MM.1S (cell line): Measurements from ENCODE around the gene PURA.
"Not testable (repeated sequence)": the region's sequence is repeated elsewhere in the genome, so short reads cannot be mapped to it uniquely, and the experiment has no call there.

Experiments
- DNase-seq: peaks from one replicate; pipeline ENCODE4 v3.0.0-alpha.2; 2015
- H2AFZ ChIP-seq: fragments of 300-600 bp; sonication (generic); 2 replicates; pipeline ENCODE4 v1.6.0; 2016; ENCODE audit warnings: antibody characterized with exemption, low read length
- H3F3A ChIP-seq: fragments of 300-600 bp; sonication (generic); 2 replicates; pipeline ENCODE4 v1.6.1; 2016; ENCODE audit warnings: mild to moderate bottlenecking, antibody characterized with exemption, low read length, moderate library complexity, mixed read lengths; ENCODE audit not compliant: insufficient read depth
- H3K27ac ChIP-seq: fragments of 300-600 bp; sonication (generic); 2 replicates; pipeline ENCODE4 v1.5.1; 2016; ENCODE audit warnings: mild to moderate bottlenecking, low read length
- H3K27me3 ChIP-seq: fragments of 300-600 bp; sonication (generic); replicated peaks from 2 replicates; pipeline ENCODE4 v1.6.0; 2016; ENCODE audit warnings: low read length; ENCODE audit not compliant: insufficient read depth
- H3K36me3 ChIP-seq: fragments of 300-600 bp; sonication (generic); replicated peaks from 2 replicates; pipeline ENCODE4 v1.6.1; 2016; ENCODE audit warnings: mild to moderate bottlenecking, low read length, mixed read lengths; ENCODE audit not compliant: insufficient read depth
- H3K4me1 ChIP-seq: fragments of 300-600 bp; sonication (generic); 2 replicates; pipeline ENCODE4 v1.6.1; 2016; ENCODE audit warnings: low read length, mixed read lengths
- H3K4me2 ChIP-seq: fragments of 300-600 bp; sonication (generic); 2 replicates; pipeline ENCODE4 v1.6.0; 2016; ENCODE audit warnings: low read depth, low read length
- H3K4me3 ChIP-seq: fragments of 300-600 bp; sonication (generic); 2 replicates; pipeline ENCODE4 v1.5.1; 2016; ENCODE audit warnings: low read length, mixed read lengths
- H3K79me2 ChIP-seq: fragments of 300-600 bp; sonication (generic); 2 replicates; pipeline ENCODE4 v1.6.1; 2016; ENCODE audit warnings: mixed run types, low read length, mixed read lengths
- H3K9ac ChIP-seq: fragments of 300-600 bp; sonication (generic); 2 replicates; pipeline ENCODE4 v1.6.1; 2016; ENCODE audit warnings: low read length, mixed read lengths
- H3K9me2 ChIP-seq: fragments of 300-600 bp; sonication (generic); replicated peaks from 2 replicates; pipeline ENCODE4 v1.6.1; 2016; ENCODE audit warnings: mild to moderate bottlenecking, low read length, mixed read lengths; ENCODE audit not compliant: insufficient read depth
- H3K9me3 ChIP-seq: fragments of 300-600 bp; sonication (generic); replicated peaks from 2 replicates; pipeline ENCODE4 v1.6.1; 2016; ENCODE audit warnings: mild to moderate bottlenecking, low read length, mixed read lengths; ENCODE audit not compliant: insufficient read depth
- H4K20me1 ChIP-seq: fragments of 300-600 bp; sonication (generic); 2 replicates; pipeline ENCODE4 v1.6.1; 2016; ENCODE audit warnings: mild to moderate bottlenecking, low read length, moderate library complexity, mixed read lengths; ENCODE audit not compliant: insufficient read depth
- CTCF ChIP-seq: fragments of 300-600 bp; sonication (generic); IDR thresholded peaks from 2 replicates; pipeline ENCODE4 v1.5.1; 2016; ENCODE audit warnings: antibody characterized with exemption, low read length, mixed read lengths
- EZH2 ChIP-seq: fragments of 300-600 bp; sonication (generic); optimal IDR thresholded peaks from 2 replicates; pipeline ENCODE3; 2017; ENCODE audit warnings: low read depth, mild to moderate bottlenecking, antibody characterized with exemption, low read length, mixed read lengths
- EZH2phosphoT487 ChIP-seq: fragments of 300-600 bp; sonication (generic); IDR thresholded peaks from 2 replicates; pipeline ENCODE4 v1.6.1; 2018; ENCODE audit warnings: antibody characterized with exemption, low read length

The PURA gene

GRCh38 chr5:140153255-140153654 is 39.3 kb downstream of the PURA start:
- no peak overlapping the region for H3K4me2 ChIP-seq
- no peaks in the 10 kb centered on the region for H3F3A ChIP-seq
- no peak overlapping the region for H2AFZ ChIP-seq
- no peaks in the 10 kb centered on the region for H3K27me3 ChIP-seq
- H3K4me1 ChIP-seq = no peaks in the 10 kb centered on the region
- DNase-seq = no peak
- H3K36me3 ChIP-seq = no peaks in the 10 kb centered on the region
- no peaks in the 10 kb centered on the region for H3K9me2 ChIP-seq
- no peaks in the 10 kb centered on the region for H4K20me1 ChIP-seq
- H3K9me3 ChIP-seq = no peaks in the 10 kb centered on the region
- no peak overlapping the region for H3K27ac ChIP-seq
- H3K4me3 ChIP-seq = no peak overlapping the region
- no peak for TF ChIP-seq CTCF
- no peak for TF ChIP-seq EZH2phosphoT487
- TF ChIP-seq EZH2 = no peak
- no peak overlapping the region for H3K9ac ChIP-seq
- H3K79me2 ChIP-seq = no peaks in the 10 kb centered on the region

DNA sequence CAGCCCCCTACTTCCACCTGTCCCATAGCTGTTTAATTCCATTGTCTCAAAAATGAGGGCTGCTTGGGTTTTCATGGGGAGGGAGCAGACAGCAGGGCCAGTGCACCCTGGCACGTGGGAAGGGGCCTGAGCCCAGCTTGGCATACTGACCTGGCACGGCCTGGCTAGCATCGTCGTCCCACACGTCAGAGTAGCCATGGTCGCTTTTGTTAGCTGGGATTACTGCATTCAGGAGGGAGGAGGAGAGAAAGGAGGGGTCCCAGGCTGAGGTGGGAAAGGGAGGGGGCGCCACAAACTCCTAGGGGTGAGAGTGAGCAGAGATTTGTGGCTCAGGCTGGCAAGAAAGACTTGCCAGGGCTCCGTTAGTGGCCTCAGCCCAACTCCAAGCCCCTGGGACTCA is 40.0 kb downstream of the PURA start:
- H3K79me2 ChIP-seq = no peaks in the 10 kb centered on the region
- no peak overlapping the region for H3K27ac ChIP-seq
- TF ChIP-seq EZH2phosphoT487 (no peak), EZH2 (no peak), CTCF (no peak)
- H3K4me1 ChIP-seq = no peaks in the 10 kb centered on the region
- no peak overlapping the region for H3K9ac ChIP-seq
- H3K4me3 ChIP-seq = no peak overlapping the region
- H3K9me3 ChIP-seq = no peaks in the 10 kb centered on the region
- H3F3A ChIP-seq = no peaks in the 10 kb centered on the region
- no peaks in the 10 kb centered on the region for H3K36me3 ChIP-seq
- H2AFZ ChIP-seq = no peak overlapping the region
- DNase-seq = no peak
- H3K4me2 ChIP-seq = no peak overlapping the region
- H4K20me1 ChIP-seq = no peaks in the 10 kb centered on the region
- no peaks in the 10 kb centered on the region for H3K9me2 ChIP-seq
- no peaks in the 10 kb centered on the region for H3K27me3 ChIP-seq

GRCh38 chr5:140154710-140155381 is 40.9 kb downstream of the PURA start:
- H3K36me3 ChIP-seq, H4K20me1 ChIP-seq, H3K9me2 ChIP-seq, H3K9me3 ChIP-seq, H3K4me2 ChIP-seq, DNase-seq, H3K27ac ChIP-seq, H3K9ac ChIP-seq, H3K27me3 ChIP-seq, H3K79me2 ChIP-seq, H3K4me3 ChIP-seq, H3K4me1 ChIP-seq, H3F3A ChIP-seq, H2AFZ ChIP-seq: not testable (repeated sequence)

DNA sequence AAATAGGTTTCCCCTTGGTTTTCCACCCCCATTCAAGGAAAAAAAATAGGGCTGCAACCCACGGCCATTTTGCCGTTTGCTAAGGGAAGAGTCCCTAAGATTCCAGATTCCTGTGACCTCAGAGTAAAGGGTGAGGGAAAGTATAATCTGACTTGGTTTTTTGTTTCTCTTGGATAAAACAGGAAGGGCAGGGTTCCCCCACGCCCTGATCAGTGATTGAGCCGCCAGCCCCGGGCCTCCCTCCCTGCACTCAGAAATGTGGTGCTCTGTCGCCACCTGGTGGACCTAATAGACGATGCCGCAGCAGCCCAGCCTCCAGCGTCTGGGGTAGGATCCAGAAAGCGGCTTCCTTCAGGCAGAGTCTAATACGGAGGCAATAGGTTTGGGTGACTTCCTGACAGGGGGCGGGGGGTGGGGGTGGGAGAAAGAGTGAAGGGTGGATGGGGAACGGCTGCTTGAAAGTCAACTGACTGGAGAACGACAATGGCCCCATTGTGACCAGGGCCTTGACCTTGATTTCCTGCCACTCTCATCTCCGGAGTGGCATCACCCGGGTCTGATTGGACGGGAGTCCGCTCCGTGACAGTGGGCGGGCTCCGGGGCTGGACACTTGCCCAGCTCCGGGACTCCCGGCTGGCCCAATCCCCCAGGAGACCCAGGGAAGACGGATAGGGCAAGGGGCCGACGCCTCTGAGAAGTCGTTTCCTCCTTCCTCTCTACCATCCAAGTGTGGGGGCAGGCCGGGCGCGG is 43.3 kb downstream of the PURA start:
- no peak for TF ChIP-seq EZH2
- TF ChIP-seq CTCF = peak; percentile 87
- no peaks in the 10 kb centered on the region for H3K9me2 ChIP-seq
- no peaks in the 10 kb centered on the region for H3K4me1 ChIP-seq
- peak overlapping the region; percentile 86 for H2AFZ ChIP-seq
- no peaks in the 10 kb centered on the region for H3K79me2 ChIP-seq
- peak overlapping the region; percentile 69; the same call in 1 of the 2 replicates for H3K4me2 ChIP-seq
- no peaks in the 10 kb centered on the region for H3K9me3 ChIP-seq
- H4K20me1 ChIP-seq = no peaks in the 10 kb centered on the region
- DNase-seq = peak; percentile 77
- H3K36me3 ChIP-seq = no peaks in the 10 kb centered on the region
- H3K4me3 ChIP-seq = peak overlapping the region; percentile 45; the same call in 1 of the 2 replicates
- no peaks in the 10 kb centered on the region for H3F3A ChIP-seq
- H3K27me3 ChIP-seq = no peaks in the 10 kb centered on the region
- no peak overlapping the region for H3K27ac ChIP-seq
- H3K9ac ChIP-seq = no peak overlapping the region
